Putamen (tissue), 1 donor: ENCODE data around the gene MRPL40.

Experiments used
- DNase-seq: peaks from one replicate; pipeline ENCODE4 v3.0.0-alpha.2; 2016; ENCODE audit warnings: low spot score

Gene MRPL40

GRCh38 chr22:19483481-19484244 is 51.3 kb downstream of the MRPL40 start:
- no peak for DNase-seq
